HepG2 (cell line): ENCODE results near the gene FANCF. TPM values are rescaled to one million over a fixed set of nuclear protein-coding genes. Genes with fewer than 3 reads are reported as not detected.

ENCODE experiments used
- ATAC-seq: fragments of 200-7000 bp; cut with Tn5 transposase; 3 replicates; pipeline ENCODE4 v1.9.1; 2020; ENCODE audit warnings: mild to moderate bottlenecking, moderate library complexity
- BruUV-seq: library from RNA; stranded (reverse); fragments of 400-500 nt; replicated peaks from 2 replicates; lab custom pipeline; 2021; lab: Mats Ljungman, UMichigan
- CTCF ChIA-PET: fragments of 300-600 bp; formaldehyde crosslinking; extraction: SDS; loops from one replicate; lab custom pipeline; 2021; ENCODE audit warnings: low total read pairs, inconsistent platforms, low intra/inter-chr PET ratio; lab: Yijun Ruan, JAX
- POLR2A ChIA-PET: fragments of 350-600 bp; sonication (Branson Sonifier 250); formaldehyde crosslinking; loops from one replicate; lab custom pipeline; 2020; ENCODE audit warnings: antibody characterized with exemption, inconsistent platforms; lab: Yijun Ruan, JAX
- DNase-seq: peaks from one replicate; pipeline ENCODE4 v3.0.0-alpha.2; 2015; ENCODE audit warnings: low spot score
- FAIRE-seq: peaks from 3 replicates; lab custom pipeline; 2011; peaks lifted over from hg19 to GRCh38; lab: Jason Lieb, UNC
- H2AFZ ChIP-seq: one replicate; pipeline ENCODE4 v1.6.1; 2011; ENCODE audit warnings: low read length, inconsistent platforms
- H3K27ac ChIP-seq: fragments of 300-600 bp; 3 replicates; pipeline ENCODE4 v1.8.0; 2011; ENCODE audit warnings: mixed run types, mild to moderate bottlenecking, mixed read lengths, low read length, inconsistent platforms; ENCODE audit not compliant: insufficient read depth; ENCODE audit errors: extremely low read length
- H3K27me3 ChIP-seq, 2 experiments: fragments of 200-600 bp in 1 of 2; 2 replicates in 1 of 2; 3 replicates in 1 of 2; pipeline versions ENCODE4 v1.6.0 to v1.8.0; 2011; ENCODE audit warnings: low read length in 2 of 2, mild to moderate bottlenecking in 2 of 2, moderate library complexity in 2 of 2, inconsistent platforms in 1 of 2; ENCODE audit not compliant: insufficient read depth in 2 of 2, control insufficient read depth in 1 of 2
- H3K36me3 ChIP-seq, 2 experiments: fragments of 200-600 bp in 1 of 2; replicated peaks in 1 of 2; 2 replicates in 1 of 2; 3 replicates in 1 of 2; pipeline versions ENCODE4 v1.5.1 to v1.8.0; 2011; ENCODE audit warnings: low read length in 2 of 2, inconsistent platforms in 1 of 2; ENCODE audit not compliant: insufficient read depth in 2 of 2, control insufficient read depth in 1 of 2
- H3K4me1 ChIP-seq: 2 replicates; pipeline ENCODE4 v1.5.1; 2012; ENCODE audit warnings: low read length, inconsistent platforms; ENCODE audit not compliant: insufficient read depth
- H3K4me2 ChIP-seq: 2 replicates; pipeline ENCODE4 v1.6.0; 2011; ENCODE audit warnings: low read depth, low read length, inconsistent platforms
- H3K4me3 ChIP-seq, 3 experiments: fragments of 200-600 bp in 1 of 3; sonication (generic), shearing (Covaris generic) in 1 of 3; replicated peaks in 1 of 3; 2 replicates each; pipeline ENCODE4 v1.5.1; 2011 to 2016; ENCODE audit warnings: low read length in 3 of 3, inconsistent platforms in 2 of 3, low read depth in 2 of 3, mild to moderate bottlenecking in 2 of 3, control low read depth in 1 of 3, mixed read lengths in 1 of 3; ENCODE audit not compliant: insufficient read depth in 1 of 3
- H3K79me2 ChIP-seq: one replicate; pipeline ENCODE4 v1.6.1; 2011; ENCODE audit warnings: low read length, inconsistent platforms; ENCODE audit not compliant: insufficient read depth
- H3K9ac ChIP-seq: 2 replicates; pipeline ENCODE4 v1.6.0; 2011; ENCODE audit warnings: mild to moderate bottlenecking, low read depth, low read length, inconsistent platforms; ENCODE audit not compliant: insufficient read depth
- H3K9me3 ChIP-seq: 2 replicates; pipeline ENCODE4 v1.5.1; 2012; ENCODE audit warnings: mild to moderate bottlenecking, low read length
- H4K20me1 ChIP-seq: 2 replicates; pipeline ENCODE4 v1.6.0; 2011; ENCODE audit warnings: inconsistent platforms, mild to moderate bottlenecking, low read length, moderate library complexity; ENCODE audit not compliant: insufficient read depth
- HNRNPL ChIP-seq: fragments of 200-400 bp; formaldehyde crosslinking; IDR thresholded peaks from 2 replicates; pipeline ENCODE4 v1.6.1; 2017; ENCODE audit warnings: mild to moderate bottlenecking, low read depth, low read length
- NFYC ChIP-seq: IDR thresholded peaks from 2 replicates; pipeline ENCODE4 v1.6.1; 2016; ENCODE audit warnings: missing genetic modification reagents, missing compliant biosample characterization
- PRDM4 ChIP-seq: sonication (generic); formaldehyde crosslinking; IDR thresholded peaks from 2 replicates; pipeline ENCODE4 v1.9.0; 2021; ENCODE audit warnings: missing genetic modification reagents, borderline replicate concordance
- RBFOX2 ChIP-seq: fragments of 200-400 bp; formaldehyde crosslinking; IDR thresholded peaks from 2 replicates; pipeline ENCODE4 v1.6.1; 2017; ENCODE audit warnings: low read depth, mild to moderate bottlenecking, low read length
- RNF2 ChIP-seq: fragments of 450-650 bp; conservative IDR thresholded peaks from 2 replicates; pipeline ENCODE4 v1.6.1; 2016; ENCODE audit warnings: low read depth
- TCF12 ChIP-seq, 2 experiments: fragments of 450-650 bp in 1 of 2; sonication (generic) in 1 of 2; formaldehyde crosslinking in 1 of 2; IDR thresholded peaks; 2 replicates each; pipeline versions ENCODE4 v1.6.1 to v1.8.0; 2017 to 2022; ENCODE audit warnings: antibody characterized with exemption in 1 of 2, mild to moderate bottlenecking in 1 of 2, missing genetic modification reagents in 1 of 2, moderate library complexity in 1 of 2
- ZBTB7B ChIP-seq: sonication (generic); formaldehyde crosslinking; IDR thresholded peaks from 2 replicates; pipeline ENCODE4 v1.4.0; 2020; ENCODE audit warnings: missing genetic modification reagents
- ZNF101 ChIP-seq: sonication (generic); formaldehyde crosslinking; IDR thresholded peaks from 2 replicates; pipeline ENCODE4 v1.4.0; 2020; ENCODE audit warnings: mild to moderate bottlenecking, low read depth, missing genetic modification reagents, borderline replicate concordance
- ZNF7 ChIP-seq: IDR thresholded peaks from 2 replicates; pipeline ENCODE4 v1.6.1; 2016; ENCODE audit warnings: missing biosample characterization, missing genetic modification reagents
- ZNF710 ChIP-seq: sonication (generic); formaldehyde crosslinking; IDR thresholded peaks from 2 replicates; pipeline ENCODE4 v1.5.0; 2020; ENCODE audit warnings: mild to moderate bottlenecking, missing genetic modification reagents, borderline replicate concordance
- ZNF788 ChIP-seq: sonication (generic); formaldehyde crosslinking; IDR thresholded peaks from 2 replicates; pipeline ENCODE4 v1.5.0; 2020; ENCODE audit warnings: mild to moderate bottlenecking, missing genetic modification reagents, borderline replicate concordance
- WGBS: methylation state at CpG from one replicate; pipeline ENCODE4 v1.1.6; 2017; ENCODE audit warnings: low lambda C conversion rate; 5-methylcytosine and 5-hydroxymethylcytosine counted together
- in situ Hi-C: cut with HindIII; loops from 2 replicates; pipeline ENCODE4 v1.10.0; 2017; ENCODE audit warnings: low pct_unique_long_range_greater_than_20kb; ENCODE audit not compliant: extremely low pct_ligation_motif_present
- intact Hi-C: fragments of 100-400 bp; cut with micrococcal nuclease; formaldehyde crosslinking; loops from one replicate; pipeline ENCODE4 v1.10.0; 2022; ENCODE audit not compliant: unreplicated experiment
- polyA plus RNA-seq, 8 experiments: library from polyadenylated mRNA; depleted of rRNA in 3 of 8; stranded (reverse) in 7 of 8; unstranded in 1 of 8; fragments of >200 nt; fragmentation: Illumina TruSeq in 4 of 8; extraction: Trizol in 4 of 8; gene quantifications; 2 replicates each; pipeline versions ENCODE4 v1.2.1 to v1.2.3, GENCODE V29; 2011 to 2016; ENCODE audit warnings: low read depth in 4 of 8, missing spikeins in 1 of 8, mixed read lengths in 1 of 8; ENCODE audit not compliant: insufficient read depth in 1 of 8
- total RNA-seq, 5 experiments: library from RNA; depleted of rRNA; stranded (reverse); fragments of >200 nt; fragmentation: Illumina TruSeq; extraction: Trizol; gene quantifications; 2 replicates each; pipeline ENCODE4 v1.2.3, GENCODE V29; 2016; ENCODE audit warnings: low read depth in 1 of 5
- TF ChIP-seq, protein P1 (sequence below): sonication (generic); formaldehyde crosslinking; IDR thresholded peaks from 2 replicates; pipeline ENCODE4 v1.4.0; 2020; ENCODE audit warnings: mild to moderate bottlenecking, missing genetic modification reagents

Gene FANCF
- total and polyA plus RNA-seq, 2 of the 13 experiments (the other 11 are each of a cell fraction or from before 2014, with no cell fraction given): 2.5 to 9.7 TPM

DNA sequence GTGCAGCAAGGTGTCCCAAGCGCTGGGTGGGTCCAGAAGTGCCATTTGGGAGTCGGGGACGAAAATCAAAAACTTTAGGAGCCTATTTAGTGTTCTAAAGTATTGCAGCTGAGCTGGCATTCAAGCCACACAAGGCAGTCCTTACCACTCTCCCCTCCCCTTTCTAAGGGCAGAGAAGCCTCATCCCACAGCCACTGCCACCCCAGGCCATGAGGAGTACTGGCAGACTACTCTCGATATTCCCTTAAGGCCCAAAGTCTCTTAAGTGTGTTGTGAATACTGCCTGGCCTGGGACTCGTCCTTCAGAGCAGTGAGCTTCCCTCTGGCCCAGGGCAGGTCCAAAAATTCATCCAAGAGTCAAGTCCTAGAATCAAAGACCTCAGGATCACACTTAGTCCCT, 7.8 kb downstream of the FANCF start:
- no peaks in the 10 kb centered on the region for H3K9me3 ChIP-seq
- H3K79me2 ChIP-seq: peaks cover 2% of the 10 kb centered on the region
- in situ Hi-C loops: no loop called here
- H3K9ac ChIP-seq: no peak overlapping the region
- H3K27ac ChIP-seq: no peak overlapping the region
- intact Hi-C loops: no loop called here
- H2AFZ ChIP-seq: no peak overlapping the region
- H4K20me1 ChIP-seq: no peaks in the 10 kb centered on the region
- 36% methylated on average over 3 of the region's 5 CpGs for WGBS
- ChIA-PET POLR2A (no interaction called here), CTCF (no interaction called here)
- no peaks in the 10 kb centered on the region for H3K36me3 ChIP-seq
- ATAC-seq (peak; percentile 41), FAIRE-seq (no peak), DNase-seq (no peak)
- peaks cover 8% of the 10 kb centered on the region; the same call in 1 of the 2 replicates for H3K4me1 ChIP-seq
- BruUV-seq: no TSS peak
- no peaks in the 10 kb centered on the region for H3K27me3 ChIP-seq
- H3K4me3 ChIP-seq: no peak overlapping the region
- no peak overlapping the region for H3K4me2 ChIP-seq
- TF ChIP-seq RNF2 (no peak), HNRNPL (no peak), RBFOX2 (no peak), NFYC (CRISPR knock-in tag) (no peak), TCF12 (IDR thresholded peaks at IDR 0.05) (no peak), TCF12 (CRISPR knock-in tag; IDR thresholded peaks at IDR 0.05) (no peak), ZNF710 (CRISPR knock-in tag) (no peak), ZNF101 (CRISPR knock-in tag) (no peak), ZNF7 (no peak), PRDM4 (CRISPR knock-in tag) (no peak), ZNF788 (no peak), ZBTB7B (CRISPR knock-in tag) (no peak)
- TF ChIP-seq, protein P1, sequence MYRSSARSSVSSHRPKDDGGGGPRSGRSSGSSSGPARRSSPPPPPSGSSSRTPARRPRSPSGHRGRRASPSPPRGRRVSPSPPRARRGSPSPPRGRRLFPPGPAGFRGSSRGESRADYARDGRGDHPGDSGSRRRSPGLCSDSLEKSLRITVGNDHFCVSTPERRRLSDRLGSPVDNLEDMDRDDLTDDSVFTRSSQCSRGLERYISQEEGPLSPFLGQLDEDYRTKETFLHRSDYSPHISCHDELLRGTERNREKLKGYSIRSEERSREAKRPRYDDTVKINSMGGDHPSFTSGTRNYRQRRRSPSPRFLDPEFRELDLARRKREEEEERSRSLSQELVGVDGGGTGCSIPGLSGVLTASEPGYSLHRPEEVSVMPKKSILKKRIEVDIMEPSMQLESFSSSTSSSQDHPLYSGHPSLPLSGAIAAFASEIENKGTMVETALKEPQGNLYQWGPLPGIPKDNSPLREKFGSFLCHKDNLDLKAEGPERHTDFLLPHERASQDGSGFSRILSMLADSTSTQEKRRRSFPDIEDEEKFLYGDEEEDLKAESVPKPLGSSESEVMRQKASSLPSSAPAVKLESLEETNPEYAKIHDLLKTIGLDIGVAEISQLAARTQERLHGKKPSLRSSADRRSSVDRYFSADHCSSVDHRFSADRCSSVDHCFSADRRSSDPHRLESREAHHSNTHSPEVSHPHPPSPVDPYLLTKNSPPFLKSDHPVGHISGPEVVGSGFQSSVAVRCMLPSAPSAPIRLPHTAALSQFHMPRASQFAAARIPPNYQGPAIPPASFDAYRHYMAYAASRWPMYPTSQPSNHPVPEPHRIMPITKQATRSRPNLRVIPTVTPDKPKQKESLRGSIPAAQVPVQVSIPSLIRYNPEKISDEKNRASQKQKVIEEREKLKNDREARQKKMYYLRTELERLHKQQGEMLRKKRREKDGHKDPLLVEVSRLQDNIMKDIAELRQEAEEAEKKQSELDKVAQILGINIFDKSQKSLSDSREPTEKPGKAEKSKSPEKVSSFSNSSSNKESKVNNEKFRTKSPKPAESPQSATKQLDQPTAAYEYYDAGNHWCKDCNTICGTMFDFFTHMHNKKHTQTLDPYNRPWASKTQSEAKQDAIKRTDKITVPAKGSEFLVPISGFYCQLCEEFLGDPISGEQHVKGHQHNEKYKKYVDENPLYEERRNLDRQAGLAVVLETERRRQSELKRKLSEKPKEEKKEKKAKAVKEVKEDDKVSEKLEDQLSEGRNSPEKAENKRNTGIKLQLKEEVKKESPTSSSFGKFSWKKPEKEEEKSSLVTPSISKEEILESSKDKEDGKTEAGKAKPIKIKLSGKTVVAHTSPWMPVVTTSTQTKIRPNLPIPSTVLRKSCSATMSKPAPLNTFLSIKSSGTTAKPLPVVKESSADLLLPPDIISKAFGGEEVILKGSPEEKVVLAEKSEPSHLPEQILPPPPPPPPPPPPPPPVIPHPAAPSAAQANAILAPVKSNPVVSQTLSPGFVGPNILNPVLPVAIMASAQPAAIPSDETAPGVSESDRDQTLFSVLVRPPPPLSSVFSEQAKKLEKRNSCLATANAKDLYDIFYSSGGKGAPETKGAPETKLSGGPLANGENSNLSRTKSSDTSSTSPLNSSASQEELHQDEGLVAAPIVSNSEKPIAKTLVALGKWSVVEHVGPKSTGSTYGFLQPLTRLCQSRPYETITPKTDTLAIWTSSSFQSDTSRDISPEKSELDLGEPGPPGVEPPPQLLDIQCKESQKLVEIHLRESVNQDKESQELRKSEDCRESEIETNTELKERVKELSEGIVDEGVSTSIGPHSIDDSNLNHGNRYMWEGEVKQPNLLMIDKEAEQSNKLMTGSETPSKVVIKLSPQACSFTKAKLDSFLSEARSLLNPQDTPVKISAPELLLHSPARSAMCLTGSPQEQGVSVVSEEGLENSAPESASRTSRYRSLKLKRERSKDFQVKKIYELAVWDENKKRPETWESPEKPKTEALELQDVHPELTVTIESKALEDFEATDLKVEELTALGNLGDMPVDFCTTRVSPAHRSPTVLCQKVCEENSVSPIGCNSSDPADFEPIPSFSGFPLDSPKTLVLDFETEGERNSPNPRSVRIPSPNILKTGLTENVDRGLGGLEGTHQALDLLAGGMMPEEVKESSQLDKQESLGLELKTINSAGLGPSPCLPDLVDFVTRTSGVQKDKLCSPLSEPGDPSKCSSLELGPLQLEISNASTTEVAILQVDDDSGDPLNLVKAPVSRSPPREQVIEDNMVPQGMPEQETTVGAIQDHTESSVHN: no peak
